ENCODE measurements around the gene RIC3. TPM values are rescaled to one million over a fixed set of nuclear protein-coding genes. Genes with fewer than 3 reads are reported as not detected.

Gene RIC3
- total RNA-seq, 6 donors from 2014 or later: 8.2 to 44.0 (median 12.2) TPM

GRCh38 chr11:8199676-8200075 lies 30.9 kb upstream of the RIC3 start:
- Histone ChIP-seq H3K27ac (no peak overlapping the region), H3K4me3 (no peak overlapping the region), H3K9me3 (no peaks in the 10 kb centered on the region), H3K27me3 (no peaks in the 10 kb centered on the region), H3K36me3 (no peaks in the 10 kb centered on the region), H3K4me1 (peaks cover 0 to 6% (median 0%) of the 10 kb centered on the region in 4 donors)
- TF ChIP-seq EP300 (IDR thresholded peaks at IDR 0.05): no peak
- no peak for TF ChIP-seq CTCF (IDR thresholded peaks at IDR 0.05)
- TF ChIP-seq POLR2AphosphoS5 (IDR thresholded peaks at IDR 0.05): no peak
- TF ChIP-seq POLR2A (IDR thresholded peaks at IDR 0.05): no peak
- 89 to 93% methylated on average over 2 of the region's 2 CpGs for WGBS, 2 donors
- DNase-seq (no peak), ATAC-seq (ENCODE audit: low FRiP score in 2 of 2) (no peak)

- no peaks in the 10 kb centered on the region for H3K36me3 ChIP-seq
- no peaks in the 10 kb centered on the region for H3K27me3 ChIP-seq
- no peaks in the 10 kb centered on the region for H3K4me1 ChIP-seq
- no peaks in the 10 kb centered on the region for H3K9me3 ChIP-seq
- no peak overlapping the region for H3K4me3 ChIP-seq
- TF ChIP-seq CTCF (IDR thresholded peaks at IDR 0.05): no peak
- no peak for TF ChIP-seq POLR2AphosphoS5 (IDR thresholded peaks at IDR 0.05)
- TF ChIP-seq POLR2A (IDR thresholded peaks at IDR 0.05): no peak
- no peak for TF ChIP-seq EP300 (IDR thresholded peaks at IDR 0.05)
- ATAC-seq (ENCODE audit: low FRiP score in 2 of 2): no peak
- no peak for DNase-seq
- H3K27ac ChIP-seq: no peak overlapping the region
Observed at GRCh38 chr11:8196749-8197148, 27.9 kb upstream of the RIC3 start.

- Histone ChIP-seq H3K36me3 (no peaks in the 10 kb centered on the region), H3K4me3 (no peak overlapping the region), H3K27ac (no peak overlapping the region), H3K27me3 (no peaks in the 10 kb centered on the region), H3K4me1 (no peaks in the 10 kb centered on the region), H3K9me3 (no peaks in the 10 kb centered on the region)
- DNase-seq (no peak), ATAC-seq (ENCODE audit: low FRiP score in 2 of 2) (no peak)
- no peak for TF ChIP-seq CTCF (IDR thresholded peaks at IDR 0.05)
- TF ChIP-seq POLR2A (IDR thresholded peaks at IDR 0.05): no peak
- no peak for TF ChIP-seq POLR2AphosphoS5 (IDR thresholded peaks at IDR 0.05)
- TF ChIP-seq EP300 (IDR thresholded peaks at IDR 0.05): no peak
- WGBS, 2 donors: 66 to 69% methylated on average over 4 of the region's 4 CpGs
Observed at GRCh38 chr11:8194956-8195355, 26.1 kb upstream of the RIC3 start.

GRCh38 chr11:8192896-8193209 lies 24.0 kb upstream of the RIC3 start:
- H3K27me3 ChIP-seq: no peaks in the 10 kb centered on the region
- peak in 1 of 2 donors; percentile 59 for DNase-seq
- H3K27ac ChIP-seq: no peak overlapping the region
- ATAC-seq (ENCODE audit: low FRiP score in 2 of 2): peak; percentile 21
- 32% methylated on average over 4 of the region's 5 CpGs; no CpG with 5 or more reads in 1 of the 2 donors for WGBS, 2 donors
- TF ChIP-seq EP300 (IDR thresholded peaks at IDR 0.05) (no peak), POLR2AphosphoS5 (IDR thresholded peaks at IDR 0.05) (no peak), POLR2A (IDR thresholded peaks at IDR 0.05) (no peak), CTCF (IDR thresholded peaks at IDR 0.05) (no peak)
- no peaks in the 10 kb centered on the region for H3K4me1 ChIP-seq
- no peaks in the 10 kb centered on the region for H3K9me3 ChIP-seq
- no peaks in the 10 kb centered on the region for H3K36me3 ChIP-seq
- no peak overlapping the region for H3K4me3 ChIP-seq

- no peaks in the 10 kb centered on the region for H3K9me3 ChIP-seq
- no peaks in the 10 kb centered on the region for H3K27me3 ChIP-seq
- ATAC-seq (ENCODE audit: low FRiP score in 2 of 2) (peak; percentile 65 to 78), DNase-seq (peak; percentile 44 to 61)
- no peaks in the 10 kb centered on the region for H3K36me3 ChIP-seq
- 69 to 70% methylated on average over 18 to 19 of the region's 19 CpGs for WGBS, 2 donors
- H3K4me1 ChIP-seq: no peaks in the 10 kb centered on the region
- H3K27ac ChIP-seq: no peak overlapping the region
- TF ChIP-seq POLR2A (IDR thresholded peaks at IDR 0.05) (no peak), CTCF (IDR thresholded peaks at IDR 0.05) (peak; percentile 47 to 77 (median 64))
- H3K4me3 ChIP-seq: no peak overlapping the region
Observed at GRCh38 chr11:8192016-8192895, 23.4 kb upstream of the RIC3 start.
